RWPE2 (cell line): ENCODE results near the gene SLC25A22.

Source experiments
- ATAC-seq: fragments of 200-7000 bp; cut with Tn5 transposase; 3 replicates; pipeline ENCODE4 v1.9.1; 2021; ENCODE audit warnings: low read depth
- DNase-seq: peaks from one replicate; pipeline ENCODE4 v3.0.0-alpha.2; 2020; ENCODE audit warnings: low spot score
- H3K27ac ChIP-seq: fragments of 450-650 bp; 2 replicates; pipeline ENCODE4 v1.5.1; 2017; ENCODE audit warnings: mild to moderate bottlenecking; ENCODE audit not compliant: poor library complexity, severe bottlenecking
- H3K27me3 ChIP-seq: fragments of 250-450 bp; sonication (Bioruptor Pico); 2 replicates; pipeline ENCODE4 v1.5.1; 2021; ENCODE audit warnings: mild to moderate bottlenecking, moderate library complexity; ENCODE audit not compliant: insufficient read depth, poor library complexity, severe bottlenecking
- H3K36me3 ChIP-seq: fragments of 250-450 bp; sonication (Bioruptor Pico); 2 replicates; pipeline ENCODE4 v1.5.1; 2020; ENCODE audit warnings: low read depth, mild to moderate bottlenecking, moderate library complexity
- H3K4me1 ChIP-seq: fragments of 250-450 bp; sonication (Bioruptor Pico); 2 replicates; pipeline ENCODE4 v1.5.1; 2021; ENCODE audit warnings: mild to moderate bottlenecking, moderate library complexity; ENCODE audit not compliant: insufficient read depth, poor library complexity, severe bottlenecking
- H3K4me3 ChIP-seq: fragments of 250-450 bp; sonication (Bioruptor Pico); 2 replicates; pipeline ENCODE4 v1.5.1; 2021; ENCODE audit warnings: mild to moderate bottlenecking, moderate library complexity; ENCODE audit not compliant: severe bottlenecking
- H3K9me3 ChIP-seq: fragments of 250-450 bp; sonication (Bioruptor Pico); 2 replicates; pipeline ENCODE4 v1.5.1; 2021; ENCODE audit warnings: mild to moderate bottlenecking, moderate library complexity; ENCODE audit not compliant: severe bottlenecking
- TF ChIP-seq, protein P1 (sequence below): fragments of 450-650 bp; IDR thresholded peaks from one replicate; pipeline ENCODE4 v1.5.1; 2017; ENCODE audit warnings: mild to moderate bottlenecking, moderate library complexity; ENCODE audit not compliant: poor library complexity, severe bottlenecking

The SLC25A22 gene

DNA sequence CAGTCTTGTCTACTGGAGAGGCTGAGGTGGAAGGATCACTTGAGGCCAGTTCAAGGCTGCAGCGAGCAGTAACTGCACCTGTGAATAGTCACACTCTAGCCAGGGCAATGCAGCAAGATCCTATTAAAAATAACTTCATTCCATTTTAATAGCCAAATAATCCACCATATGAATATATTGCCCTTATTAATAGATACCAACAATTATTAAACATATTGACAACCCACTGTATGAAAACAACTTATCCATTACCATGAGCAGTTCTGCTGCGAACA, 31.2 kb downstream of the SLC25A22 start:
- Histone ChIP-seq H3K27me3 (no peaks in the 10 kb centered on the region), H3K36me3 (peaks cover 86% of the 10 kb centered on the region), H3K9me3 (no peaks in the 10 kb centered on the region), H3K4me3 (no peak overlapping the region), H3K4me1 (peaks cover 16% of the 10 kb centered on the region), H3K27ac (no peak overlapping the region)
- DNase-seq (no peak), ATAC-seq (no peak)
- TF ChIP-seq, protein P1, sequence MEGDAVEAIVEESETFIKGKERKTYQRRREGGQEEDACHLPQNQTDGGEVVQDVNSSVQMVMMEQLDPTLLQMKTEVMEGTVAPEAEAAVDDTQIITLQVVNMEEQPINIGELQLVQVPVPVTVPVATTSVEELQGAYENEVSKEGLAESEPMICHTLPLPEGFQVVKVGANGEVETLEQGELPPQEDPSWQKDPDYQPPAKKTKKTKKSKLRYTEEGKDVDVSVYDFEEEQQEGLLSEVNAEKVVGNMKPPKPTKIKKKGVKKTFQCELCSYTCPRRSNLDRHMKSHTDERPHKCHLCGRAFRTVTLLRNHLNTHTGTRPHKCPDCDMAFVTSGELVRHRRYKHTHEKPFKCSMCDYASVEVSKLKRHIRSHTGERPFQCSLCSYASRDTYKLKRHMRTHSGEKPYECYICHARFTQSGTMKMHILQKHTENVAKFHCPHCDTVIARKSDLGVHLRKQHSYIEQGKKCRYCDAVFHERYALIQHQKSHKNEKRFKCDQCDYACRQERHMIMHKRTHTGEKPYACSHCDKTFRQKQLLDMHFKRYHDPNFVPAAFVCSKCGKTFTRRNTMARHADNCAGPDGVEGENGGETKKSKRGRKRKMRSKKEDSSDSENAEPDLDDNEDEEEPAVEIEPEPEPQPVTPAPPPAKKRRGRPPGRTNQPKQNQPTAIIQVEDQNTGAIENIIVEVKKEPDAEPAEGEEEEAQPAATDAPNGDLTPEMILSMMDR, result no peak

GRCh38 chr11:766106-766935, 31.8 kb downstream of the SLC25A22 start:
- no peak overlapping the region for H3K27ac ChIP-seq
- TF ChIP-seq, protein P1, result no peak
- no peaks in the 10 kb centered on the region for H3K9me3 ChIP-seq
- DNase-seq (no peak), ATAC-seq (no peak)
- peaks cover 16% of the 10 kb centered on the region for H3K4me1 ChIP-seq
- peaks cover 86% of the 10 kb centered on the region for H3K36me3 ChIP-seq
- no peaks in the 10 kb centered on the region for H3K27me3 ChIP-seq
- H3K4me3 ChIP-seq, result no peak overlapping the region

DNA sequence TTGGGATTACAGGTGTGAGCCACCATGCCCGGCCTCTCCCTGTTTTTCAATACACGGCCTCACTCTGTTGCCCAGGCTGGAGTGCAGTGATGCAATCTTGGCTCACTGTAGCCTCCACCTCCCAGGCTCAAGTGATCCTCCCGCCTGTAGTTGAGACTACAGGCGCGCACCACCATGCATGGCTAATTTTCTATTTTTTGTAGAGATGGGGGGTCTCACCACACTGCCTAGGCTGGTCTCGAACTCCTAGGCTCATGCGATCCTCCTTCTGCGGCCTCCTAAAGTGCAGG, 32.3 kb downstream of the SLC25A22 start:
- peaks cover 84% of the 10 kb centered on the region for H3K36me3 ChIP-seq
- DNase-seq, result no peak
- no peak overlapping the region for H3K27ac ChIP-seq
- H3K4me3 ChIP-seq, result no peak overlapping the region
- H3K4me1 ChIP-seq, result peaks cover 16% of the 10 kb centered on the region
- no peaks in the 10 kb centered on the region for H3K9me3 ChIP-seq
- no peak for ATAC-seq
- TF ChIP-seq, protein P1, result no peak
- no peaks in the 10 kb centered on the region for H3K27me3 ChIP-seq

- TF ChIP-seq, protein P1, result peak; percentile 77
- H3K9me3 ChIP-seq, result no peaks in the 10 kb centered on the region
- H3K27me3 ChIP-seq, result no peaks in the 10 kb centered on the region
- DNase-seq (peak; percentile 74), ATAC-seq (peak; percentile 5; the same call in 1 of the 3 replicates)
- H3K36me3 ChIP-seq, result peaks cover 84% of the 10 kb centered on the region
- H3K4me3 ChIP-seq, result no peak overlapping the region
- peak overlapping the region; percentile 87 for H3K27ac ChIP-seq
- H3K4me1 ChIP-seq, result peaks cover 16% of the 10 kb centered on the region
These were observed 32.9 kb downstream of the SLC25A22 start for GRCh38 chr11:765025-765801.
